ENCODE results near the gene NOS1. TPM values are rescaled to one million over a fixed set of nuclear protein-coding genes. Genes with fewer than 3 reads are reported as not detected.

Gene NOS1
- total RNA-seq, 4 donors from 2014 or later = 0.13 to 2.8 (median 0.73) TPM; not detected in 1

- intact Hi-C loops (cut with DNase I) = no loop called here
- TF ChIP-seq CTCF (IDR thresholded peaks at IDR 0.05) (no peak), POLR2A (IDR thresholded peaks at IDR 0.05) (no peak)
- H3K4me3 ChIP-seq (replicated peaks in 1 of 3) = no peak overlapping the region
- H3K36me3 ChIP-seq = no peaks in the 10 kb centered on the region
- H3K27ac ChIP-seq = no peak overlapping the region
- peak; percentile 10 to 18 for DNase-seq
- H3K4me1 ChIP-seq = no peaks in the 10 kb centered on the region
- WGBS, 2 donors = 27 to 55% methylated on average over 9 of the region's 9 CpGs
- H3K27me3 ChIP-seq = no peaks in the 10 kb centered on the region
- H3K9me3 ChIP-seq = no peaks in the 10 kb centered on the region
Measured at GRCh38 chr12:117352206-117352605, 9.2 kb downstream of the NOS1 start.

GRCh38 chr12:117350140-117350539, 11.3 kb downstream of the NOS1 start:
- TF ChIP-seq POLR2A (IDR thresholded peaks at IDR 0.05) (no peak), CTCF (IDR thresholded peaks at IDR 0.05) (no peak)

GRCh38 chr12:117347588-117347987, 13.8 kb downstream of the NOS1 start:
- H3K9me3 ChIP-seq = no peaks in the 10 kb centered on the region
- no peak for DNase-seq
- no peaks in the 10 kb centered on the region for H3K36me3 ChIP-seq
- TF ChIP-seq CTCF (IDR thresholded peaks at IDR 0.05) (no peak), POLR2A (IDR thresholded peaks at IDR 0.05) (no peak)
- H3K4me1 ChIP-seq = no peaks in the 10 kb centered on the region
- H3K27me3 ChIP-seq = no peaks in the 10 kb centered on the region
- H3K27ac ChIP-seq = no peak overlapping the region
- WGBS, 2 donors = 67 to 86% methylated on average over 4 of the region's 4 CpGs
- intact Hi-C loops (cut with DNase I) = no loop called here
- H3K4me3 ChIP-seq (replicated peaks in 1 of 3) = no peak overlapping the region

More at GRCh38 chr12:117350140-117350539, 11.3 kb downstream of the NOS1 start:
- intact Hi-C loops (cut with DNase I) = no loop called here
- Histone ChIP-seq H3K27me3 (no peaks in the 10 kb centered on the region), H3K9me3 (no peaks in the 10 kb centered on the region), H3K4me3 (replicated peaks in 1 of 3) (no peak overlapping the region), H3K4me1 (no peaks in the 10 kb centered on the region), H3K36me3 (no peaks in the 10 kb centered on the region), H3K27ac (no peak overlapping the region)
- peak; percentile 69 to 70 for DNase-seq
- 26 to 49% methylated on average over 4 of the region's 4 CpGs for WGBS, 2 donors

GRCh38 chr12:117344716-117345115, 16.7 kb downstream of the NOS1 start:
- Histone ChIP-seq H3K36me3 (no peaks in the 10 kb centered on the region), H3K27me3 (no peaks in the 10 kb centered on the region), H3K9me3 (no peaks in the 10 kb centered on the region), H3K27ac (no peak overlapping the region), H3K4me1 (no peaks in the 10 kb centered on the region), H3K4me3 (replicated peaks in 1 of 3) (no peak overlapping the region)
- no peak for TF ChIP-seq CTCF (IDR thresholded peaks at IDR 0.05)
- TF ChIP-seq POLR2A (IDR thresholded peaks at IDR 0.05) = no peak
- intact Hi-C loops (cut with DNase I) = no loop called here
- 93 to 96% methylated on average over 5 of the region's 5 CpGs for WGBS, 2 donors
- DNase-seq = no peak

GRCh38 chr12:117343849-117344248, 17.6 kb downstream of the NOS1 start:
- DNase-seq = no peak
- Histone ChIP-seq H3K27ac (no peak overlapping the region), H3K9me3 (no peaks in the 10 kb centered on the region), H3K4me3 (replicated peaks in 1 of 3) (no peak overlapping the region), H3K4me1 (no peaks in the 10 kb centered on the region), H3K36me3 (no peaks in the 10 kb centered on the region), H3K27me3 (no peaks in the 10 kb centered on the region)
- TF ChIP-seq CTCF (IDR thresholded peaks at IDR 0.05) = no peak
- no peak for TF ChIP-seq POLR2A (IDR thresholded peaks at IDR 0.05)
- 88 to 95% methylated on average over 1 of the region's 1 CpG for WGBS, 2 donors
- intact Hi-C loops (cut with DNase I) = no loop called here

Data from thyroid gland (tissue), 4 donors.